GM12892 (cell line): ENCODE measurements around the gene ADIPOQ.

ENCODE experiments used
- POLR2A ChIP-seq: IDR thresholded peaks from 2 replicates; pipeline ENCODE4 v1.6.1; 2011; ENCODE audit warnings: low read depth, low read length, control low read depth
- POLR2AphosphoS5 ChIP-seq: IDR thresholded peaks from 2 replicates; pipeline ENCODE4 v1.6.1; 2011; ENCODE audit warnings: low read depth, low read length, control low read depth

DNA sequence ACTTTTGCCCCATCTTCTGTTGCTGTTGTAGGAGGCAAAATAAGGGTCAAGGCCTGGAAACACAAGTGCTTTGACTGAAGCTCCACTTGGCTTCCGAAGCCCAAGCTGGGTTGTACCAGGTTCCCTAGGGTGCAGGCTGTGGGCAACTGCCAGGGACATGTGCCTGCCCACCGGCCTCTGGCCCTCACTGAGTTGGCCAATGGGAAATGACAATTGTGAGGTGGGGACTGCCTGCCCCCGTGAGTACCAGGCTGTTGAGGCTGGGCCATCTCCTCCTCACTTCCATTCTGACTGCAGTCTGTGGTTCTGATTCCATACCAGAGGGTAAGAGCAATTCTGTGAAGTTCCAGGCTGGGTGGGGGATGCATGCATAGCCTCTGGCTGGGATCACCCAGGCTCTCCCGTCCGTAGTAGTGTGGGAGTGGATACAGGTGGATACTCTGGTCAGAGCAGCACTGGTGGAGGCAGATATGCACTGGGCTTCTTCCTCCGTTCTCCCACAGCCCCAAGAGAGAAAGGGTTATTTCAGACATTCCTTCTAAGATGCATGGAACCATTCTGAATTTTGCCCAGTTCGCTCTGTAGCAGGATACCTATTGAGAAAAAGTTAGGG lies at the start of gene ADIPOQ:
- TF ChIP-seq POLR2A (no peak), POLR2AphosphoS5 (no peak)
